Testis (tissue), 2 donors: ENCODE results near the gene GFPT1.

Experiments used
- POLR2A ChIP-seq: fragments of 450-650 bp; IDR thresholded peaks from one replicate; pipeline ENCODE4 v1.6.1; 2017; ENCODE audit warnings: antibody characterized with exemption, mild to moderate bottlenecking, moderate library complexity
- TF ChIP-seq, protein P1 (sequence below), 3 experiments: fragments of 450-650 bp in 2 of 3; fragments of 200-600 bp in 1 of 3; sonication (generic) in 1 of 3; IDR thresholded peaks; one replicate each; pipeline ENCODE4 v1.5.1; 2016 to 2019; ENCODE audit warnings: antibody characterized with exemption in 3 of 3, mild to moderate bottlenecking in 2 of 3, moderate library complexity in 1 of 3

- TF ChIP-seq, protein P1, sequence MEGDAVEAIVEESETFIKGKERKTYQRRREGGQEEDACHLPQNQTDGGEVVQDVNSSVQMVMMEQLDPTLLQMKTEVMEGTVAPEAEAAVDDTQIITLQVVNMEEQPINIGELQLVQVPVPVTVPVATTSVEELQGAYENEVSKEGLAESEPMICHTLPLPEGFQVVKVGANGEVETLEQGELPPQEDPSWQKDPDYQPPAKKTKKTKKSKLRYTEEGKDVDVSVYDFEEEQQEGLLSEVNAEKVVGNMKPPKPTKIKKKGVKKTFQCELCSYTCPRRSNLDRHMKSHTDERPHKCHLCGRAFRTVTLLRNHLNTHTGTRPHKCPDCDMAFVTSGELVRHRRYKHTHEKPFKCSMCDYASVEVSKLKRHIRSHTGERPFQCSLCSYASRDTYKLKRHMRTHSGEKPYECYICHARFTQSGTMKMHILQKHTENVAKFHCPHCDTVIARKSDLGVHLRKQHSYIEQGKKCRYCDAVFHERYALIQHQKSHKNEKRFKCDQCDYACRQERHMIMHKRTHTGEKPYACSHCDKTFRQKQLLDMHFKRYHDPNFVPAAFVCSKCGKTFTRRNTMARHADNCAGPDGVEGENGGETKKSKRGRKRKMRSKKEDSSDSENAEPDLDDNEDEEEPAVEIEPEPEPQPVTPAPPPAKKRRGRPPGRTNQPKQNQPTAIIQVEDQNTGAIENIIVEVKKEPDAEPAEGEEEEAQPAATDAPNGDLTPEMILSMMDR (IDR thresholded peaks at IDR 0.05), result no peak
- TF ChIP-seq POLR2A, result no peak
Observed at GRCh38 chr2:69369802-69370201, 17.2 kb downstream of the GFPT1 start.
